ENCODE data around the gene FYB2.

- TF ChIP-seq CTCF (IDR thresholded peaks at IDR 0.05 in 8 of 11, conservative IDR thresholded peaks at IDR 0.05 in 3 of 11) (no peak), POLR2A (IDR thresholded peaks at IDR 0.05) (no peak)
Observed at GRCh38 chr1:56758135-56758534, 61.1 kb downstream of the FYB2 start.

Data from spleen (tissue), 7 donors.